HG02642 (cell line): ENCODE measurements around the gene CAPN8.

Experiments used
- ATAC-seq: cut with Tn5 transposase; IDR thresholded peaks from one replicate; pipeline ENCODE4 v1.9.1; 2021; ENCODE audit warnings: mild to moderate bottlenecking; ENCODE audit not compliant: unreplicated experiment, poor library complexity

The CAPN8 gene

GRCh38 chr1:223492044-223492443, 173.5 kb downstream of the CAPN8 start:
- no peak for ATAC-seq
